GM21367 (cell line): ENCODE measurements around the gene KRTAP5-3.
A peak's percentile ranks its signal among the peaks of the same experiment; 100 is the strongest.
"Not testable (repeated sequence)": the region's sequence is repeated elsewhere in the genome, so short reads cannot be mapped to it uniquely, and the experiment has no call there.

Experiments
- ATAC-seq: cut with Tn5 transposase; IDR thresholded peaks from one replicate; pipeline ENCODE4 v1.9.1; 2021; ENCODE audit not compliant: unreplicated experiment

Gene KRTAP5-3

GRCh38 chr11:1608363-1608762 is at the start of gene KRTAP5-3:
Gene KRTAP5-3 (minus strand): TSS chr11:1608463. CDS start chr11:1608385, 78 bp downstream.
- no peak for ATAC-seq

GRCh38 chr11:1656670-1657069 is 48.4 kb upstream of the KRTAP5-3 start:
- no peak for ATAC-seq

- no peak for ATAC-seq
Measured at GRCh38 chr11:1656061-1656441, 47.8 kb upstream of the KRTAP5-3 start.

GRCh38 chr11:1655168-1656060 is 47.2 kb upstream of the KRTAP5-3 start:
- no peak for ATAC-seq

- no peak for ATAC-seq
Measured at GRCh38 chr11:1654388-1655167, 46.3 kb upstream of the KRTAP5-3 start.

- ATAC-seq = no peak
Measured at GRCh38 chr11:1653541-1654387, 45.5 kb upstream of the KRTAP5-3 start.

GRCh38 chr11:1652771-1653540 is 44.7 kb upstream of the KRTAP5-3 start:
- peak; percentile 49 for ATAC-seq

- no peak for ATAC-seq
Measured at GRCh38 chr11:1652442-1652770, 44.1 kb upstream of the KRTAP5-3 start.

GRCh38 chr11:1652026-1652425 is 43.8 kb upstream of the KRTAP5-3 start:
- no peak for ATAC-seq

- ATAC-seq = no peak
Measured at GRCh38 chr11:1651411-1651980, 43.2 kb upstream of the KRTAP5-3 start.

GRCh38 chr11:1650918-1651262 is 42.6 kb upstream of the KRTAP5-3 start:
- ATAC-seq = no peak

- ATAC-seq = no peak
Measured at GRCh38 chr11:1650034-1650917, 42.0 kb upstream of the KRTAP5-3 start.

GRCh38 chr11:1648653-1649420 is 40.6 kb upstream of the KRTAP5-3 start:
- no peak for ATAC-seq

- no peak for ATAC-seq
Measured at GRCh38 chr11:1647901-1648652, 39.8 kb upstream of the KRTAP5-3 start.

- ATAC-seq = not testable (repeated sequence)
Measured at GRCh38 chr11:1646540-1646939, 38.3 kb upstream of the KRTAP5-3 start.

- ATAC-seq = no peak
Measured at GRCh38 chr11:1645357-1645821, 37.1 kb upstream of the KRTAP5-3 start.

GRCh38 chr11:1644601-1645356 is 36.5 kb upstream of the KRTAP5-3 start:
- ATAC-seq = no peak
